HG02759 (cell line): ENCODE results near the gene BCL2L1.
A peak's percentile ranks its signal among the peaks of the same experiment; 100 is the strongest.

Experiments used
- ATAC-seq: cut with Tn5 transposase; IDR thresholded peaks from one replicate; pipeline ENCODE4 v1.9.1; 2021; ENCODE audit warnings: mild to moderate bottlenecking, moderate library complexity; ENCODE audit not compliant: unreplicated experiment

Gene BCL2L1

DNA sequence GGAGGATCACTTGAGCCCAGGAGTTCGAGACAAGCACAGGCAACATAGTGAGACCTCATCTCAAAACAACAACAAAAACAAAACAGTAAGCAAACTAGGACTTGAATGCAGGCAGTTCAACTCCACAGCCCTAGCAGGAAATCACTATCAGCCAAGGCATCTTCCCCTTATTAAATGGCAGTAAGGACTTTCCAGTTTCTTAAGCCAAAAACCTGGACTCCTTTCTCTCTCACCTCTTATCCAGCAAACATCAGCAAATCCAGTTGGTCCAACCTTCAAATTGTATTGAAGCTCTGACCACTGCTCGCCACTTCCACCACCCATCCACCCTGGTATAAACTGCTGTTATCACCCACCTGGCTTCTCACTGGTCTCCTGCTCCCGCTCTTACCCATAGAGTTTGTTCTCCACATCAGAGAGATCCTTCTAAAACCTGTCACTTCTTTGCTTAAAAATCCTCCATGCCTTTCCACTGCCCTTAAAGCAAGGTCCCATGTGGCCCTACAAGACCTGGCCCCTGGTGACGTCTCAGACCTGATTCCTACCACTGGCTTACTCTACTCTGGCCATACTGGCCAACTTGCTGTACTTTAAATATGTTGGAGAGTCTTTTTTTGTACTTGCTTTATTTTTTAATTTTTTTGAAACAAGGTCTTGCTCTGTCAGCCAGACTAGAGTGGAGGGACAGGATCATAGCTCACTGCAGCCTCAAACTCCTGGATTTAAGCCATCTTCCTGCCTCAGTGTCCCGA, 27.6 kb downstream of the BCL2L1 start:
- no peak for ATAC-seq

DNA sequence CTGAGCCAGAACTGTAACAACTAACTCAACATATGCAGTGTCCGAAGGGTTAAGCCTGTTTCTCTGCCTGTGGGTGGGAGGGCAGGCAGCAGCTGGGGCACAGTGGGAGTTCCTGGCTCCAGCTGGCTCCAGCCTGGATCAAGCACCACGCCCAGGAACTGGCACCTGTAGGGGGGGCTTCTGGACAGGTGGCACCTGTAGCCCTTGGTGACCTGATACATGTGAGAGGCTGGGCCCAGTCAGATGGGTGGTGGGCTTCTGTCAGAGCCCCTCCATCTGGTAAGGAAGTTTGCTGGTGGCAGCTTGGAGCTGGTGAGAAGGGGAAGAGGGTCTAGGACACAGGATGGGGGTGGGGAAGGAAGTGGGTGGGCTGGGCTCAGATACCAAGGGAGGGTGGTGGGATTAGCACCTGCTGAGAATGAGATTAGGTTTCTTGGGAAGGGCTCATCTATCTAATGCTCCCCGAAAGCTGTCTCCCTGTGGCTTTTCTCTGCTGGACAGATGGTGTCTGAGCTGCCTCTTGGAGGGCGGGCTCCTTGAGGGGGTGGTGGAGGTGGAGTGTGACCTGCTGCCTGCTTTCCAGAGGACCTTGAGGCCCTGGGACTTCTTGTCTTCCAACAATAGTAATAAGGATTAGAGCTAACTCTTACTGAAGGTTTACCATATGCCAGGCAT, 28.5 kb downstream of the BCL2L1 start:
- ATAC-seq, result no peak

DNA sequence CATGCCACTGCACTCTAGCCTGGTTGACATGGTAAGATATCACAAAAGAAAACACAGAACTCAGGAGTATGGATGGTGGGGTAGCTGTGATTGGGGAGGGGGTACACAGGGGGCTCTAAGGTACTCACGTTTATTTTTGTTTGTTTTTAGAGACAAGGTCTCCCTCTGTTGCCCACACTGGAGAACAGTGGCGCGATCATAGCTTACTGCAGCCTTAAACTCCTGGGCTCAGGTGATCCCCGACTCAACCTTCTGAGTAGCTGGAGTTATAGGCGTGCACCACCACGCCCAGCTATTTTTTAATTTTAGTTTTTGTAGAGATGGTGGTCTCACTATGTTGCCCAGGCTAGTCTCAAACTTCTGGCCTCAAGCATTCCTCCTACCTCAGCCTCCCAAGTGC, 29.3 kb downstream of the BCL2L1 start:
- no peak for ATAC-seq

DNA sequence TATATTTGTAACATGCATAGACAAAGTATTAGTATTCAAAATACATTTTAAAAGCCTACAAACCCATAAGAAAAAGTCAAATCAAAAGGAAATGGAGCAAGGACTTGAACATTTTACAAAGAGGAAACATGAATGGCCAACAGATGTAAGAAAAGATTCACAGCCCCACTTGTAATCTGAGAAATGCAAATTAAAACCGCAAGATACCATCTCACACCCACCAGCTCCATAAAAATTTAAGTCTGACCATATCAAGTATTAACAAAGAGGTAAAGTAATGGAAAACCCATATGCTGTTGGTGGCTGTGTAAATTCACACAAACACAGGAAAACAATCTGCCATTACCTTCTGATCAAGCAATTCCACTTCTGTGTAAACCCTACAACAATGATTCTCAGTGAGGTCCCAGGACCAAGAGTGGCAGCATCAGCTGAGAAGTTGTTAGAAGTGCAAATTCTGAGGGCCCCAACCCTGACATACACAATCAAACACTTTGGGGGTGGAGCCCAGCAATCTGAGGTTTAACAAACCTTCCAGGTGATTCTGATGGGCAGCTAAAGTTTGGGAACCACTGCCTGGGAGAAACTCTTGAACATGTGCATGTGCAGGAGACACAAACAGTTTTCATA, 30.9 kb downstream of the BCL2L1 start:
- ATAC-seq, result peak; percentile 58

DNA sequence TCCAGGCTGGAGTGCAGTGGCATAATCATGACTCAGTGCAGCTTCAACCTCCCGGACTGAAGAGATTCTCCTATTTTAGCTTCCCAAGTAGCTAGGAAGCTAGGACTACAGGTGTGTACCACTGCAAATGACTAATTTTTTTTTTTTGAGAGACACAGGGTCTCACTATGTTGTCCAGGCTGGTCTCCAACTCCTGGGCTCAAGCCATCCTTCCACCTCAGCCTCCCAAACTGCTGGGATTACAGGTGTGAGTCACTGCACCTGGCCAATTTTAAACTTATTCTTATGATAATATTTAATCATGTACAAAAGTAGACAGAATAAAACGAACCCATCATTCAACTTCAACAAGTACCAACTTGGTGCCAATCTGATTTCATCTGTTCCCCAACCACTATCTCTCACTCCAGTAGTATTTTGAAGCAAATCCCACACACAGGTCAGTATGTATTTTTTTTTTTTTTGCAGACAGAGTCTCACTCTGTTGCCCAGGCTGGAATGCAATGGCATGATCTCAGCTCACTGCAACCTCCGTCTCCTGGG, 32.5 kb downstream of the BCL2L1 start:
- ATAC-seq, result no peak

DNA sequence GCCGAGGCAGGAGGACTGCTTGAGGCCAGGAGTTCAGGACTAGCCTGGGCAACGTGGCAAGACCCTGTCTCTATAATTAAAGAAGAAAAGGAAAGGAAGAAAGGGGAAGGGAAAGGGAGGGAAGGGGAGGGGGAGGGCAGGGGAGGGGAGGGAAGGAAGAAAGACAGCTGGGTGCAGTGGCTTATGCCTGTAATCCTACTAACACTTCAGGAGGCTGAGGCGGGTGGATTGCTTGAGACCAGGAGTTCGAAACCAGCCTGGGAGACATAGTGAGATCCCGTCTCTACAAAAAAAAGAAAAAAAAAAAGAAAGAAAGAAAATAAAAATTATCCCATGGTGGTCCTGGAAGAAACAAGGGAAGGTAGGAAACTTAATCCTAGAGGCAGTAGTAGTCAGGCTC, 33.5 kb downstream of the BCL2L1 start:
- ATAC-seq, result no peak

DNA sequence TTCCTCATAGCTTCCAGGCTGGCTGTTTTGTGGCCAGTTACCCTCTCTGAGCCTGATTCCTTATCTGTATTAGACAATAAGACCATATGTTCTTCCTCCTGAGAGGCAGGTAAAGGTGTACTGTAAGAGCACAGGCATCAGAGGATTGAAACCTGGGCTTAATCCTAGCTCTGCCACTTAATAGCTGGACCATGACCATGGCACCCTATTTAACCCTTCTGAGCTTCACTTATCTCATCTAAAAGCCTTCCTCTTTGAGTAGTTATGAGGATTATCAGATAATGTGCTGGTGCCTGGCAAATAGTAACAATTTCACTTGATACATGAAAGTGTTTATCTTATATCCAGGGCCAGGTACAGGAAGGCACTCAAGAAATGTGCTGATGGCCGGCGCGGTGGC, 34.9 kb downstream of the BCL2L1 start:
- no peak for ATAC-seq

DNA sequence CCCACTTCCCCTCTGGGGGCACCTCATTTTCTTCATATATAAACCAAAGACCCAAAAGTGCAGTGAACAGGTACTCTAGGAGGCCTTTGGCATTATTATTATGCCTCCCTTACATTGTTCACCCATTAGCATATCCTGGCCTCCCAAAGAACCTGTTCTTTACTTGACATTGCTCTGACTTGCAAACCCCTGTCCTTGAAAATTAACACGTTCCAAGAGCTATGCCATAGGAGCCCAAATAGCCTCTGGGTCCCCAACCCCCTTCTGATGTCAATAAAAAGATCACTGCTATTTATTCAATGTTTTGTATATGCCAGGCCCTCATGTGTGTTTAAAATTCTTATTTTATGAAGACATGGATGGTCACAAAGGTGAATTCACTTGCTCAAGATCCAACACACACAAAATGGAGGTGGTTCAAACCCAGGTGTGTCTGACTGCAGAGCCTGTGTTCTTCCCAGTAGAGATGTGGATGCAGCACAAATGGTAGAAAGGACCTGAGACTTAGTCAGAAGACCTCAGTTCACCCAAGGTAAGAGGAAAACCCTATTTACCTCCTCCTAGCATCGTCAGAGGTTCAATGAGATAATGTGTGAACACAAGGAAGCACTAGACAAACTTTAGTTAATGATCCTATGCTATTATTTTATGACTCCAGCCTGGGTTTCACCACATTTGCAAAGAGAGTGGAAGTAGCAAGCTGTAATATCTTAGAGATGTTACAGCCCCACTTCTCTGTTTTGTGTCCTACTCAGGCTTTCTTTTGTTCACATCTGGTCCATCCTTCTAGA, 36.6 kb downstream of the BCL2L1 start:
- no peak for ATAC-seq

DNA sequence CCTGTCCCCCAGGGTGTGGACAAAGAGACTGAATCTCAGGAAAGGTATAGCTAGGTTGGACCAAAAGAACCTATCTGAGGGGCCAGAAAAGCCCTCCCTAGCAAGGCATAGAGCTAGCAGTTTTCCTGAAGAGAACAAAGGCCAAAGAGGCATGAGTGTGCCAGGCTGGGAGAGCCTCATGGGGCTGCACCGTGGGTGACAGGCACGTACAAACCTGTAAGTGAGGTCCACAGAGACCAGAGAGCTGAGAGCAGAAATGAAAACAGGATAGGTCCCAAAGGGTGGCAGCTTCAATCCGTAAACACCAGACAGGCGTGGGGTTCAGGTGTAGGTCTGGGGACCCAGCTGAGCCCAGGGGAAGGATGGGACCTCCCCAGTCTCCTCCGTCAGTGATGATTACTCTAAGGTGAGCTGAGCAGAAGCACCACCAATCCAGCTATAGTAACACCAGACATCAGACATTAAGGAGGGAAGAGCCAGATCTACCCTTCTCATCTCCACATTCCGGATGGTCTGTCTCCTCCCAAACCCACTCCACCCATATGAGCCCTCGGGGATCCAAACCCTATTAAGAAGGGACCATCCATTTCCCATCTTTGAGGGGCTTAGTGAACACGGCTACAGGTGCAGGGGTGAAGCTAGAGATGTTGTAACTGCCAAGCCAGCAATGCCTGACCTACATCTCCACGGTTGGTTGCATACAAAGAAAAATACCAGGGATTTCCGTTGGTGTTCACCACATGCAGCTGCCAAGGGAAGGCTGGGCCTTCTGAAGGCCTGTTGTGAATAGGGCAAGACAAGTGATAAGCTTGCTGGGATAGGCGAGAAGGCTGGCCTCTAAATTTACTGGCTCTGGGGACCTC, 38.3 kb downstream of the BCL2L1 start:
- ATAC-seq, result peak; percentile 59

DNA sequence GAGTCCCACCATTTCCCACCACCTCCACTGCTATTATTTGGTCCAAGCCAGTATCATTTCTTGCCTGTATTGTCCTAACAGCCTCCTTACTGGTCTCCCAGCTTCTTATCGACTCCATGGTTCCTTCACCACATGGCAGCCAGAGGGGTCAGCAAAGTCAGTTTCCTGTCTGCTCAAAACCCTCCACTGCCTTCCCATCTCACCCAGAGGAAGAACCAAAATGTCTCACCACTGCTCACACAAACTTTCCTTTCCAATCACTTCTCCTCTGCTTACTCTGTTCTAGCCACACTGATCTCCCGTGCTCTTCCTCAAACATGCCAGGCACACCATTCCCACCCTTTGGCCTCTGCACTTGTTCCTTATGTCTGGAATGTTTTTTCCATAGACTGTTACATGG, 39.7 kb downstream of the BCL2L1 start:
- no peak for ATAC-seq

DNA sequence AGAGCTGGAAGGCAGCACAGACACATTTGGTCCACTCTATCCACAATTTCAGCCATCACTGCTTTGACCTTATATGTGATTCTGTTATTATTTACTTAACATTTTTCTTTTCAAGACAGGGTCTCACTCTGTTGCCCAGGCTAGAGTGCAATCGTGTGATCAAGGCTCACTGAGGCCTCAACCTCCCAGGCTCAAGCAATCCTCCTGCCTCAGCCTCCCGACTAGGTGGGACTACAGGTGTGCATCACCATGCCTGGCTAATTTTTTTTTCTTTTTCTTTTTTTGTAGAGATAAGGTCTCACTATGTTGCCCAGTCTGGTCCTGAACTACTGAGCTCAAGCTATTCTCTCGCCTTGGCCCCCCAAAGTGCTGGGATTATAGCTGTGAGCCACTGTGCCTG, 40.3 kb downstream of the BCL2L1 start:
- ATAC-seq, result no peak

DNA sequence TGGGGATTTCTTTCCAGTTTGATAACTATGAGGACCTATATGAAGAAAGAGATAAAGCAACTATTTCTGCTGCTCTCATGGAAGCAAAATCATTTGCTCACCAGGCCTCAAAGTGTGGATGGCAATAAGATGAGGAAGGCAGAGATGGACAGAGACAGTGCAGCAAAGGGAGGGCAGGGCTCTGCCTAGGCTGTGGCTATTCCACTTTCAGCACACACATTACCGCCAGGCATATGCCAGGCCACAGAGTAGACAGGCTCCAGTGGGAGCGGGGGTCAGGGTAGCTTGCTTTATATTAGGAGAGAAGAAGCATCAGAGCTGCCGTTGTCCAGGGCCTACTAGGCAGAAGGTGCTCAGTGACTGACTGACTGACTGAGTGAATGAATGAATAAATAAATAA, 40.9 kb downstream of the BCL2L1 start:
- no peak for ATAC-seq

DNA sequence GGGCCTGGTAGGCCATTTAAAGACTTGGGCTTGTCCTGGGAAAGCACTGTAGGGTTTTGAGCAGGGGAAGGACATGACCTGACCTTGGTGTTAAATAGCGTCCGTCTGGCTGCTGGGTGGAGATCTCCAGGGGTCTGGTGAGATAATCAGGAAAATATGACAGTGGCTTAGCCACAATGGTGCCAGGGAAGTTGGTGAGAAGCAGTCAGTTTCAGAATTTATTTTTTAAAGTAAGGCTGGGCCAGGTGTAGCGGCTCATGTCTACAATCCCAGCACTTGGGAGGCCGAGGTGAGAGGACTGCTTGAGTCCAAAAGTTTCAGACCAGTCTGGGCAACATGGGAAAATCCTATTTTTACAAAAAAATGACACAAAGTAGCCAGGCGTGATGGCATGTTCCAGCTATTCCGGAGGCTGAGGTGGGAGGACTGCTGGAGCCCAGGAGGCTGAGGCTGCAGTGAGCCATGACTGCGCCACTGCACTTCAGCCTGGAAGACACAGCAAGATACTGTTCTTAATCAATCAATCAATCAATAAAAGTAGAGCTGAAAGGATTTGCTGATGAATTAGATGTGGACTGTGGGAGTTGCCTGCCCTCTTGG, 41.4 kb downstream of the BCL2L1 start:
- ATAC-seq, result no peak

DNA sequence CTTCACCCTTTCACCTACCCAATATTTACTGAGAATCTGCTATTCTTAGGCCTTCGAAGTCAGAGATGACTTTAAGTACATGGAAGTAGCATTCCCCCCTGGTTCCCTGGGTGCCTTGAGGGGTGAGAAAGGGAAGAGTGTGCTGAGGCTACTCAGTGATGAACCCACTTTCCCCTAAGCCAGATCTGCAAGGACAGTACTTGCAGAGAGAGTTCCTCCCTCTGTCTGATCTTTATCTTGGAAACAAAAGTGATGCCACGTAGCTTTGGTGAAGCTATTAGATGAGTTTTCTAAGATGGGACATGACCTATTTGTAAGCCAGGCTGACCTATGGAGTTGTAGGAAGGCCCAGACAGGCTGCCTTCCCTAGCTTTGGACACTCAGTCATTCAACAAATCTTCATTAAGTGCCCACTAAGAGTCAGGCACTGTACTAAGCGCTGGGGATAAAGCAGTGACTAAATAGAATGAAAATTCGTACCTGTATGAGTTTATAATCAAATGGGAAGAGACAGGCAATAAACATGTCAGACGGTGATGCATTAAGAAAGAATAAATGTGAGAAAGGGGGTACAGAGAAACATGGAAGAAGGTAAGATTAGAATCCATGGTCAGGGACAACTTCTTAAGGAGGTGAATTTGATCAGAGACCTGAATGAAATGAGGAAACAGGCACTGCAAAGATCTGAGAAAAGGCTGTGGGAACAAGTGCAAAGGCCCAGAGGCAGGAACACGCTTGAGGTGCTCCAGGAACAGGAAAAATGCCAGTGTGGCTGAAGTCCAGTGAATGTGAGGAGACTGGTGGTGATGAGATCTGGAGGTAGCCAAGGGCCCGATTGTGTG, 42.2 kb downstream of the BCL2L1 start:
- no peak for ATAC-seq

DNA sequence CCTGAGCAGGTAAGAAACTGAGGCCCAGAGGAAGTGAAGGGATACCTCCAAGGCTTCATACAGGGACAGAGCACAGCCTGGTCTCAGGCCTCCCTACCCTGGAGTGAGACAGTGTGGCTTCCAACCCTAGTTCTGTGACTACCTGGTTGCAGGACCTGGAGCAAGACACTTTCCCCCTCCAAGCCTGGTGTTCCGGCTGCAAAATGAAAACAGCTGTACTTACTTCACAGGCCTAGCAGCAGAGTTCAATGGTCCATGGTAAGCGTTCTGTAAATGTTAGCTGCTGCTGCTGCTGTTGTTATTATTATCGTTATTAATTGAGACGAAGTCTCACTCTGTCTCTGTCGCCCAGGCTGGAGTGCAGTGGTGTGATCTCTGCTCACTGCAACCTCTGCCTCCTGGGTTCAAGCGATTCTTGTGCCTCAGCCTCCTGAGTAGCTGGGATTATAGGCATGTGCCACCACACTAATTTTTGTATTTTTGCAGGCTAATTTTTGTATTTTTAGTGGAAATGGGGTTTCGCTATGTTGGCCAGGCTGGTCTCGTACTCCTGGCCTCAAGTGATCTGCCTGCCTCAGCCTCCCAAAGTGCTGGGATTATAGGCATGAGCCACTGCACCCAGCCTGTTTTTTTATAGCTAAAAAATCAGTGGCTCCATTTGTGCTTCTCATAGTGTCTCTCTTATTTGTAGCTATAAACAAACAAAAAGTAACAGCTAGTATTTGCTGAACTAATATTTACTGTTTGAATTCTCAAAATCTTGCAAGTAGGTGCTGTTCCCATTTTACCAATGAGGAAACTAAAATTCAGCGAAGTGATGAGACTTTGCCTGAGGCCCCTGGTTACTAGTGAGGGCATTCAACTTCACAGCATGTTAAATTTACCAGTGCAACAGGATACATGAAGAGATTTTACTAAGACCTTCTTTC, 43.0 kb downstream of the BCL2L1 start:
- ATAC-seq, result no peak

DNA sequence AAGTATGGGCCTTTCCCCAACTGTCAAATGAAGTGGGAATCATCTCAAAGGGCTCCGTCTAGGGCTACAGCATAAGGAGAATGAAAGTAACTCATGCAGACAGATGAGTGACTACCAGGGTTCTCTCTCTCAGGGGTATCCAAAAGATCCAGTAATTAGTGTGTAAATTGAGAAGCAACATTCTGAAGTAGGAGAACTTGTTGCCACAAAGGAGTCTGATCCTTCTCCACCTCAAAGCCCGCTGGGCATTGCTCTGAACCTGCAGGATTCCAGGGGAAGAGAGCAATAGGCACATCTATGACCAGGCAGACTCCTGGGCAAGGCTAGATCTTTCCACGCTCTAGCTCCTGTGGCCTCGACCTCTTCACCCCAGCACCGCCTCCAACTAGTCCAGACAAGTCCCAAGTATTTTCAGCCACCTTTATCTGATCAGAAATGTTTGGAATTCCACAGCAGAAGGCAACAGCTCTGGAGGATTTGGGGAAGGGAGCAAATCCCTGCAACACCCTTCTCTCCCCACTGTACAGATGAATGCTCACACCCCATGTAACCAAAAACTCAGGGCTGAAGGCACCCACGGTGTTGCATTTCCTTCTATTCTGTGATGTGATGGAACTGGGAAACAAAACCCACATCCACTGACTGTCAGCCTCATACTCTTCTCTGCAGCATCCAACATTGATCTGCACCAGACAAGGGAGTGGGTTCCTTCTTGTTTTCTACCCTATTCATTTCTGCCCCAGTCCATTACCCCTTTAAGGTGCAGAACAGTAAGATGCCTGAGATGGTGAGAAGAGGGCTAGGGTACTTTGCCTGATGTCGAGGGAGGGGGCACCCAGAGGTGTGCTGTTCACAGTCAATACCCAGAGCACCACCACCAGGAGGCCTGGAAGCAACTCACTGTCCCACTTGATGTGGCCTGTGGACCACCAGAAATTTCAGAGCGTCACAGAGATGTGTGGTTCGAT, 44.0 kb downstream of the BCL2L1 start:
- no peak for ATAC-seq
